SHP77 (cell line): Measurements from ENCODE around the gene TMEM52.
"Not testable (repeated sequence)": the region's sequence is repeated elsewhere in the genome, so short reads cannot be mapped to it uniquely, and the experiment has no call there.

Source experiments
- DNase-seq, 2 experiments: peaks; one replicate each; lab custom pipeline; 2025; lab: John Stamatoyannopoulos, UW

The TMEM52 gene

GRCh38 chr1:1894354-1895059, 24.6 kb downstream of the TMEM52 start:
- no peak for DNase-seq

- no peak for DNase-seq
Observed at GRCh38 chr1:1893997-1894353, 25.1 kb downstream of the TMEM52 start.

- no peak for DNase-seq
Observed at GRCh38 chr1:1893291-1893985, 25.6 kb downstream of the TMEM52 start.

GRCh38 chr1:1892763-1893120, 26.3 kb downstream of the TMEM52 start:
- DNase-seq = no peak

GRCh38 chr1:1892079-1892762, 26.9 kb downstream of the TMEM52 start:
- DNase-seq = no peak

GRCh38 chr1:1891349-1892078, 27.6 kb downstream of the TMEM52 start:
- peak; percentile 45 to 75 for DNase-seq

- DNase-seq = peak; percentile 71 to 77
Observed at GRCh38 chr1:1890506-1891348, 28.4 kb downstream of the TMEM52 start, which contains the start of gene GNB1. Gene GNB1 (minus strand): TSS chr1:1891087. CDS start chr1:1825453, 65,634 bp downstream.

- DNase-seq = peak in 1 of 2 experiments; percentile 12
Observed at GRCh38 chr1:1889847-1890505, 29.1 kb downstream of the TMEM52 start.

GRCh38 chr1:1889090-1889750, 29.9 kb downstream of the TMEM52 start:
- DNase-seq = no peak

- not testable (repeated sequence) for DNase-seq
Observed at GRCh38 chr1:1883890-1884289, 35.2 kb downstream of the TMEM52 start.

- DNase-seq = no peak
Observed at GRCh38 chr1:1883092-1883873, 35.8 kb downstream of the TMEM52 start.

- no peak for DNase-seq
Observed at GRCh38 chr1:1881727-1882126, 37.4 kb downstream of the TMEM52 start.

- no peak for DNase-seq
Observed at GRCh38 chr1:1880617-1881312, 38.3 kb downstream of the TMEM52 start.

GRCh38 chr1:1879942-1880341, 39.1 kb downstream of the TMEM52 start:
- no peak for DNase-seq

GRCh38 chr1:1877865-1878436, 41.1 kb downstream of the TMEM52 start:
- no peak for DNase-seq

- no peak for DNase-seq
Observed at GRCh38 chr1:1876335-1876930, 42.6 kb downstream of the TMEM52 start.

GRCh38 chr1:1875932-1876331, 43.1 kb downstream of the TMEM52 start:
- no peak for DNase-seq

- no peak for DNase-seq
Observed at GRCh38 chr1:1874901-1875300, 44.2 kb downstream of the TMEM52 start.
